Measurements from ENCODE around the gene KRTAP4-11. TPM values are rescaled to one million over a fixed set of nuclear protein-coding genes. Genes with fewer than 3 reads are reported as not detected.
"Not testable (repeated sequence)": the region's sequence is repeated elsewhere in the genome, so short reads cannot be mapped to it uniquely, and the experiment has no call there.

Gene KRTAP4-11
- total RNA-seq, 1 donor from 2014 or later: not detected

DNA sequence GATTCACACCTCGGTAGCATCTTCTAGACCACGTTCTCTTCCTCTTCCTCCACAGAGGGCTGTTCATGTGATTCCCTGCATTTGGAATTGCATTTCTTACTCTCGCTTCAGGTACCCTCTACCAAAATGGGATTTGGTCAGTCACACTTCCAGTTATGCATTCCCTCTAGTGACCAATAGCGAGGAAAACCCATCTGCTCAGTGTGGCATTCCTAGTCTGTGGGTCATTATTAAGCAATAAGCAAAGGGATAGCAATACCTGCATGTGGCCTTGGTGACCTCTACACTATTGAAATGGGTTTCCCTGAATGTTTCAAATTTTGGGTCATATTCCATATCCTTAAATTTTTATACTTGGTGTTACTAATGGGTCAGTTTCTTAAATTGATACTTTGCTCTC, 31.9 kb upstream of the KRTAP4-11 start:
- Mint-ChIP-seq H3K27me3 (peaks cover 4% of the 10 kb centered on the region), H3K4me3 (no peak overlapping the region), H3K4me1 (ENCODE audit: unreplicated experiment) (no peaks in the 10 kb centered on the region), H3K36me3 (no peaks in the 10 kb centered on the region), H3K27ac (no peak overlapping the region), H3K9me3 (no peaks in the 10 kb centered on the region)
- DNase-seq (ENCODE audit: extremely low spot score, unreplicated experiment): no peak
- TF ChIP-seq, protein P1, sequence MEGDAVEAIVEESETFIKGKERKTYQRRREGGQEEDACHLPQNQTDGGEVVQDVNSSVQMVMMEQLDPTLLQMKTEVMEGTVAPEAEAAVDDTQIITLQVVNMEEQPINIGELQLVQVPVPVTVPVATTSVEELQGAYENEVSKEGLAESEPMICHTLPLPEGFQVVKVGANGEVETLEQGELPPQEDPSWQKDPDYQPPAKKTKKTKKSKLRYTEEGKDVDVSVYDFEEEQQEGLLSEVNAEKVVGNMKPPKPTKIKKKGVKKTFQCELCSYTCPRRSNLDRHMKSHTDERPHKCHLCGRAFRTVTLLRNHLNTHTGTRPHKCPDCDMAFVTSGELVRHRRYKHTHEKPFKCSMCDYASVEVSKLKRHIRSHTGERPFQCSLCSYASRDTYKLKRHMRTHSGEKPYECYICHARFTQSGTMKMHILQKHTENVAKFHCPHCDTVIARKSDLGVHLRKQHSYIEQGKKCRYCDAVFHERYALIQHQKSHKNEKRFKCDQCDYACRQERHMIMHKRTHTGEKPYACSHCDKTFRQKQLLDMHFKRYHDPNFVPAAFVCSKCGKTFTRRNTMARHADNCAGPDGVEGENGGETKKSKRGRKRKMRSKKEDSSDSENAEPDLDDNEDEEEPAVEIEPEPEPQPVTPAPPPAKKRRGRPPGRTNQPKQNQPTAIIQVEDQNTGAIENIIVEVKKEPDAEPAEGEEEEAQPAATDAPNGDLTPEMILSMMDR (conservative IDR thresholded peaks at IDR 0.05): no peak

DNA sequence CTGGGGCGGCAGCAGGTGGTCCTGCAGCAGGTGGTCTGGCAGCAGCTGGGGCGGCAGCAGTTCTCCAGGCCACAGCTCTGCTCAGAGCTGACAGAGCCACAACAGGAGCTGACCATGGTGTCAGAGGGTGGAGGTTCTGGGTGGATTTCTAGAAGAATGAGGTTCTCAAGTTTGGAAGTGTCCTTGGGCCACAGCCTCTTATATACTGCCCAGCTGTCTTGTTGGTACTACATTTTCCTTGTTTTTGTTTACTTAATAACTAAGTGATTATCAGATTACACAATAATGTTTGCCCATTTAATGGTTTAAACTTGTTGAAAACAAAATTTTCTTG, 31.4 kb upstream of the KRTAP4-11 start, which contains the start of gene KRTAP4-5:
Gene KRTAP4-5 (minus strand): TSS at position 174 of the 334 bp plus-strand sequence. CDS start 58 bp downstream, at position 116.
- Mint-ChIP-seq H3K4me3 (no peak within 1 kb of the TSS), H3K27ac (no peak within 1 kb of the TSS), H3K9me3 (no peaks in the 10 kb centered on the region), H3K27me3 (peaks cover 4% of the 10 kb centered on the region), H3K36me3 (no peaks in the 10 kb centered on the region), H3K4me1 (ENCODE audit: unreplicated experiment) (no peaks in the 10 kb centered on the region)
- no peak for DNase-seq (ENCODE audit: extremely low spot score, unreplicated experiment)
- TF ChIP-seq, protein P1 (conservative IDR thresholded peaks at IDR 0.05): no peak

DNA sequence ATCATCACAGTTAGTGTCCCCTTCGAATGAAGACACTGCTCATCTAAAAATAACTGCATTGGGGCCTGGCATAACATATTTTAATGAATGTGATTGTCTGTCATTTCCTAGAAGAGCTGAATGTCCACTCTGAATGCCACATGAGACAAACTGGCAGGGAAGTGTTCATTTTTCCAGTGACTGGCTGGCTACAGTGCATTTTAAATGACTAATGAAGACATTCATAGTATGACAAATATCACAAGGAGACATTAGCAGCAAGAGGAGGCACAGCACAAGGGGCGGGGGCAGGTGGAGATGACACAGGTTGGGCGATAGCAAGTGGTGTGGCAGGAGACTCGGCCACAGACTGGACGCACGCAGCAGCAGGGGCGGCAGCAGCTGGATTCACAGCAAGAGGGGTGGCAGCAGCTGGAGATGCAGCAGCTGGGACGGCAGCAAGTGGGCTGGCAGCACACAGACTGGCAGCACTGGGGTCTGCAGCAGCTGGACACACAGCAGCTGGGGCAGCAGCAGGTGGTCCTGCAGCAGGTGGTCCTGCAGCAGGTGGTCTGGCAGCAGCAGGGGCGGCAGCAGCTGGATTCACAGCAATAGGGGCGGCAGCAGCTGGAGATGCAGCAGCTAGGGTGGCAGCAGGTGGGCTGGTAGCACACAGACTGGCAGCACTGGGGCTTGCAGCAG, 30.9 kb upstream of the KRTAP4-11 start:
- H3K36me3 Mint-ChIP-seq; H3K9me3 Mint-ChIP-seq; DNase-seq (ENCODE audit: extremely low spot score, unreplicated experiment); H3K27ac Mint-ChIP-seq; H3K27me3 Mint-ChIP-seq; H3K4me3 Mint-ChIP-seq; H3K4me1 Mint-ChIP-seq (ENCODE audit: unreplicated experiment): not testable (repeated sequence)

DNA sequence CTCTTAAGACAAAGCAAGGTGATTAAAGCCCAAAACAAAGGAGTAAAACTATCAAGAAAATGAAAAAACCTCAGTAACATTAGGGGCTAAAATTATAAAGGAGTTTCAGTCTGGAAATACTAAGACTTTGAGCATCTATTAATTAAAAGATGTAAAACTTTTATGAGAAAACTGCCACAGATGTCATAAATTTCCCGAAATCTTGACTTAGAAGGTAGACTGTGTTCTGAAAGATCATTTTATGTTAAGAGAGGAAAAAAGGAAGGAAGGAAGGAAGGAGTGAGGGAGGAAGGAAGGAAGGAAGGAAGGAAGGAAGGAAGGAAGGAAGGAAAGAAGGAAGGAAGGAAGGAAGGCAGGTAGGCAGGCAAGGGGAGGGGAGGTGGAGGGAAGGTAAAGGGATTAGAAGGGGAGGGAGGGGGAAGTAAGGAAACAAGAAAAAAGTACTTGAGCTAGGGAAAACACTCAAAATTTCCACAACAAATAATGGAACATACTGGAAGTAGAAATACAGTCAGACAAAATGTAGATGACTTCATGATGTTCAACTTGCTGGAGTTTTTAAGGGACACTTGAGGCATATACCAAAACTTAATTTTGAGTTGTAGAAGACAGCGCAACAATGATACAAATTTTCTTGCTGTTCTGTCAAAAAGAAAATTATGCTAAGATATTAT, 29.5 kb upstream of the KRTAP4-11 start:
- TF ChIP-seq, protein P1 (conservative IDR thresholded peaks at IDR 0.05): no peak
- H3K27me3 Mint-ChIP-seq: peaks cover 4% of the 10 kb centered on the region
- no peak overlapping the region for H3K4me3 Mint-ChIP-seq
- H3K27ac Mint-ChIP-seq: no peak overlapping the region
- H3K9me3 Mint-ChIP-seq: peaks cover 9% of the 10 kb centered on the region
- H3K4me1 Mint-ChIP-seq (ENCODE audit: unreplicated experiment): no peaks in the 10 kb centered on the region
- no peak for DNase-seq (ENCODE audit: extremely low spot score, unreplicated experiment)
- H3K36me3 Mint-ChIP-seq: peaks cover 3% of the 10 kb centered on the region

DNA sequence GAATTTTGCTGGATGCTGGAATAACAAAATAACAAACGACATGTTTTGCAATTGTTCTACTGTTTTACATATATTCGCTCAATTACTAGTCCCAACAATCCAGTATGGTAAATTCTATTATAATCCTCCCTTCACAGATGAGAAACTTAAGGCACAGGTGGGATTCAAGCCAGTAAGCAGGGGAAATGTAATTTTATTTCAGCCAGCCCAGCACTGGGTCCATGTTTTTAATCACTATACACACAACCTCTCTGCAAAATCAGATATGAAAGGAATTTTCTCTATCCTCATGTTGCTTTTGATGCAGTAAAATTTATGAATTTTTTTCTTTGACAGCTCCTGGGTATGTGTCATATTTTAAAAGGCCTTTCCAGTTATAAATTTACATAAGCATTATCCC, 27.1 kb upstream of the KRTAP4-11 start:
- peaks cover 8% of the 10 kb centered on the region for H3K36me3 Mint-ChIP-seq
- no peak overlapping the region for H3K27ac Mint-ChIP-seq
- no peak overlapping the region for H3K4me3 Mint-ChIP-seq
- TF ChIP-seq, protein P1 (conservative IDR thresholded peaks at IDR 0.05): no peak
- peaks cover 4% of the 10 kb centered on the region for H3K27me3 Mint-ChIP-seq
- H3K9me3 Mint-ChIP-seq: peaks cover 22% of the 10 kb centered on the region
- no peaks in the 10 kb centered on the region for H3K4me1 Mint-ChIP-seq (ENCODE audit: unreplicated experiment)
- DNase-seq (ENCODE audit: extremely low spot score, unreplicated experiment): no peak

DNA sequence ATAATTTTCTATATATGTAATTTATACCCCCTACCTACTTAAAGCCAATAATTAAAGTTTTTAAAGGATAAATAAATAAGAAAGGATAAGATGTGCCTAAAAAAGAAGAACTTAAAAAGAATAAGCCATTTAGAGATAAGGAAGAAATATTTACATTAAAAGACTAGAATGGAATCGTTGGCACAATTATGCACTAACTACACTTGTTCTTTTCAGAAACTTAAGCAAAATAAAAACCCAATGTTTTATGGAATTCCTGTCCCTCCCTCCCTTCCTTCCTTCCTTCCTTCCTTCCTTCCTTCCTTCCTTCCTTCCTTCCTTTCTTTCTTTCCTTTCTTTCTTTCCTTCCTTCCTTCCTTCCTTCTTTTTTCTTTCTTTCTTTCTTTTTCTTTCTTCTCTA, 26.7 kb upstream of the KRTAP4-11 start:
- peaks cover 4% of the 10 kb centered on the region for H3K27me3 Mint-ChIP-seq
- H3K9me3 Mint-ChIP-seq: peaks cover 22% of the 10 kb centered on the region
- no peak for DNase-seq (ENCODE audit: extremely low spot score, unreplicated experiment)
- TF ChIP-seq, protein P1 (conservative IDR thresholded peaks at IDR 0.05): no peak
- H3K4me1 Mint-ChIP-seq (ENCODE audit: unreplicated experiment): no peaks in the 10 kb centered on the region
- no peak overlapping the region for H3K4me3 Mint-ChIP-seq
- no peak overlapping the region for H3K27ac Mint-ChIP-seq
- H3K36me3 Mint-ChIP-seq: peaks cover 8% of the 10 kb centered on the region

All from type B pancreatic cell (in vitro differentiated cells).